HEK293T (cell line): Measurements from ENCODE around the gene GPX4.

Source experiments
- CTCF ChIA-PET: fragments of 350-600 bp; formaldehyde crosslinking; extraction: SDS; loops from one replicate; lab custom pipeline; 2021; ENCODE audit warnings: antibody characterized with exemption, inconsistent platforms; lab: Yijun Ruan, JAX
- POLR2A ChIA-PET: fragments of 350-600 bp; formaldehyde crosslinking; extraction: SDS; loops from one replicate; lab custom pipeline; 2020; ENCODE audit warnings: antibody characterized with exemption, inconsistent platforms; lab: Yijun Ruan, JAX
- DNase-seq: peaks from one replicate; pipeline ENCODE4 v3.0.0; 2012; ENCODE audit warnings: mixed read lengths; ENCODE audit errors: extremely low spot score
- ARNT ChIP-seq: fragments of 450-650 bp; IDR thresholded peaks from 2 replicates; pipeline ENCODE4 v1.6.1; 2017; ENCODE audit warnings: mild to moderate bottlenecking
- BHLHE40 ChIP-seq: fragments of 450-650 bp; IDR thresholded peaks from 2 replicates; pipeline ENCODE4 v1.6.1; 2016; ENCODE audit warnings: mild to moderate bottlenecking, moderate library complexity, borderline replicate concordance
- CTBP1 ChIP-seq: fragments of 450-650 bp; IDR thresholded peaks from 2 replicates; pipeline ENCODE4 v1.6.1; 2016; ENCODE audit warnings: borderline replicate concordance
- ELF4 ChIP-seq: fragments of 450-650 bp; IDR thresholded peaks from 2 replicates; pipeline ENCODE4 v1.6.1; 2017; ENCODE audit warnings: antibody characterized with exemption
- FOXA1 ChIP-seq: fragments of 450-650 bp; IDR thresholded peaks from 2 replicates; pipeline ENCODE4 v1.6.1; 2016; ENCODE audit warnings: mild to moderate bottlenecking
- FOXK2 ChIP-seq: fragments of 450-650 bp; IDR thresholded peaks from 2 replicates; pipeline ENCODE4 v1.6.1; 2016; ENCODE audit warnings: mild to moderate bottlenecking
- FOXM1 ChIP-seq: fragments of 450-650 bp; IDR thresholded peaks from 2 replicates; pipeline ENCODE4 v1.6.1; 2017; ENCODE audit warnings: mild to moderate bottlenecking, borderline replicate concordance
- HDGF ChIP-seq: fragments of 450-650 bp; IDR thresholded peaks from 2 replicates; pipeline ENCODE4 v1.6.1; 2017; ENCODE audit warnings: antibody characterized with exemption, borderline replicate concordance
- L3MBTL2 ChIP-seq: fragments of 450-650 bp; conservative IDR thresholded peaks from 2 replicates; pipeline ENCODE4 v1.6.1; 2016; ENCODE audit warnings: mild to moderate bottlenecking
- LEF1 ChIP-seq: fragments of 450-650 bp; IDR thresholded peaks from 2 replicates; pipeline ENCODE4 v1.6.1; 2017; ENCODE audit warnings: mild to moderate bottlenecking, borderline replicate concordance
- NFRKB ChIP-seq: fragments of 450-650 bp; IDR thresholded peaks from 2 replicates; pipeline ENCODE4 v1.6.1; 2016; ENCODE audit warnings: mild to moderate bottlenecking, moderate library complexity
- SP1 ChIP-seq: fragments of 450-650 bp; IDR thresholded peaks from 2 replicates; pipeline ENCODE4 v1.6.1; 2017
- SUZ12 ChIP-seq: fragments of 450-650 bp; IDR thresholded peaks from 2 replicates; pipeline ENCODE4 v1.6.1; 2016; ENCODE audit warnings: mild to moderate bottlenecking
- TARDBP ChIP-seq: fragments of 450-650 bp; IDR thresholded peaks from 2 replicates; pipeline ENCODE4 v1.6.1; 2016
- ZNF384 ChIP-seq: fragments of 450-650 bp; IDR thresholded peaks from 2 replicates; pipeline ENCODE4 v1.6.1; 2016
- TF ChIP-seq, protein P1 (sequence below): fragments of 450-650 bp; IDR thresholded peaks from 2 replicates; pipeline ENCODE4 v1.6.1; 2016

Gene GPX4

DNA sequence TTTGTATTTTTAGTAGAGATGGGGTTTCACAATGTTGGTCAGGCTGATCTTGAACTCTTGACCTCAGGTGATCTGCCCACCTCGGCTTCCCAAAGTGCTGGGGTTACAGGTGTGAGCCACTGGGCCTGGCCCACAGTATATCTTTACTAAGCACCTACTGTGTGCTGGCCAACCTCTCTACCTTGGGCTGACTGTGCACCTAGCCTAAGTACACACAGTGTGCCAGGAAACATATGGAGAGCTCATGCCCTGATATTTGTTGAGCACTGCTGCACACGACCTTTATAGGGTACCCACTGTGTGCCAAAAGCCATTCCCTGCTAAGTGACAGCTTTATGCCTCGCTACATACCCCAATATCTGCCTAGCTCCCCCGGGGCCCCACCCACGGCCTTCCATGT lies 43.1 kb upstream of the GPX4 start:
- ChIA-PET CTCF (interaction anchor here (0.6 kb wide), 1 partner anchor 133 kb away, joined by 5 read pairs; no protein-coding TSS in a partner anchor), POLR2A (no interaction called here)
- DNase-seq = no peak
- TF ChIP-seq ARNT = no peak

DNA sequence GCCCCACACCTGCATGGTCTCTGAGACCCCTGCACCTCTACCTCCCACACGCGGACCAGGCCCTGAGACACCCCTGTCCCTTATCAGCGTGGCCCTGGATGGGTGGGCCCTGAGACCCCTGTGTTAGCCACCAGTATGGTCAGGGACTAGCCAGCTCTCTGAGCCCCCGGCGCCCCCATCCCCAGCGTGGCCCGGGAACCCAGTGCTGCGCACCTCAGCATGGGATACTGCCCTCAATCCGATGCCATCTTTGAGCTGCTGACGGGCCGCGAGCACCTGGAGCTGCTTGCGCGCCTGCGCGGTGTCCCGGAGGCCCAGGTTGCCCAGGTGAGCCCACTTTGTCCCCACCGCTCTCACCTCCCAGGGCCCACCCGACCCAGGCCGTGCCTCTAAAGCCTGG lies 41.8 kb upstream of the GPX4 start:
- ChIA-PET CTCF (no interaction called here), POLR2A (no interaction called here)
- DNase-seq = no peak

DNA sequence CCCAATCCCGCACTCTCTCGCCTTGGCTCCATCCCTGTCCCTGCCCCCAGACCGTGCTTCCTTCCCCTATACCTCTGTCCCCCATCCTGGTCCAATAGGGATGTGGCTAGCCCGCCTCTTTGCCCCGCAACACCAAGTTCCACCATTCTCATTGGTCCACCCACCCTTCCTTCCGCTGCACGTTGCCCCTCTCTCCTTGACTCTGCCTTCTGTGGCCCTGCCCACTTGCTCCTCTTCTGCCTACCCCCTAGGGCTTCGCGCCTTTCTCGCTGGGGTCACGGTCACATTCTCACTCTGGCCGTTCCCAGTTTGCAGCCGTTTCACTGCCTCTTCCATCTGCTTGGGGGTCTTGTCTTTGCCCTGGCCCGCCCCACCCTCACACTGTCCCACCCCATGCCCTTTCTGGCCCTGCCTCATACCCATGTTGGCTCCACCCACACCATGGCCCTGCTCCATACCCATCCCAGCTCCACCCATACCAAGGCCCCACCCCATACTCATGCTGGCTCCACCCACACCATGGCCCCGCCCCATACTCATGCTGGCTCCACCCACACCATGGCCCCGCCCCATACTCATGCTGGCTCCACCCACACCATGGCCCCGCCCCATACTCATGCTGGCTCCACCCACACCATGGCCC lies 41.3 kb upstream of the GPX4 start:
- ChIA-PET POLR2A (no interaction called here), CTCF (no interaction called here)
- peak; percentile 74 for DNase-seq
- TF ChIP-seq NFRKB = no peak
- no peak for TF ChIP-seq FOXA1
- TF ChIP-seq ELF4 = no peak
- no peak for TF ChIP-seq L3MBTL2
- no peak for TF ChIP-seq TARDBP
- TF ChIP-seq, protein P1, sequence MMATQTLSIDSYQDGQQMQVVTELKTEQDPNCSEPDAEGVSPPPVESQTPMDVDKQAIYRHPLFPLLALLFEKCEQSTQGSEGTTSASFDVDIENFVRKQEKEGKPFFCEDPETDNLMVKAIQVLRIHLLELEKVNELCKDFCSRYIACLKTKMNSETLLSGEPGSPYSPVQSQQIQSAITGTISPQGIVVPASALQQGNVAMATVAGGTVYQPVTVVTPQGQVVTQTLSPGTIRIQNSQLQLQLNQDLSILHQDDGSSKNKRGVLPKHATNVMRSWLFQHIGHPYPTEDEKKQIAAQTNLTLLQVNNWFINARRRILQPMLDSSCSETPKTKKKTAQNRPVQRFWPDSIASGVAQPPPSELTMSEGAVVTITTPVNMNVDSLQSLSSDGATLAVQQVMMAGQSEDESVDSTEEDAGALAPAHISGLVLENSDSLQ = peak; percentile 84
- no peak for TF ChIP-seq LEF1
- TF ChIP-seq BHLHE40 = no peak

More for the DNA sequence above, 41.8 kb upstream of the GPX4 start:
- TF ChIP-seq LEF1 = no peak
- TF ChIP-seq, protein P1 = no peak
- TF ChIP-seq FOXA1 = no peak
- TF ChIP-seq L3MBTL2 = no peak
- no peak for TF ChIP-seq ZNF384
- TF ChIP-seq SP1 = no peak

DNA sequence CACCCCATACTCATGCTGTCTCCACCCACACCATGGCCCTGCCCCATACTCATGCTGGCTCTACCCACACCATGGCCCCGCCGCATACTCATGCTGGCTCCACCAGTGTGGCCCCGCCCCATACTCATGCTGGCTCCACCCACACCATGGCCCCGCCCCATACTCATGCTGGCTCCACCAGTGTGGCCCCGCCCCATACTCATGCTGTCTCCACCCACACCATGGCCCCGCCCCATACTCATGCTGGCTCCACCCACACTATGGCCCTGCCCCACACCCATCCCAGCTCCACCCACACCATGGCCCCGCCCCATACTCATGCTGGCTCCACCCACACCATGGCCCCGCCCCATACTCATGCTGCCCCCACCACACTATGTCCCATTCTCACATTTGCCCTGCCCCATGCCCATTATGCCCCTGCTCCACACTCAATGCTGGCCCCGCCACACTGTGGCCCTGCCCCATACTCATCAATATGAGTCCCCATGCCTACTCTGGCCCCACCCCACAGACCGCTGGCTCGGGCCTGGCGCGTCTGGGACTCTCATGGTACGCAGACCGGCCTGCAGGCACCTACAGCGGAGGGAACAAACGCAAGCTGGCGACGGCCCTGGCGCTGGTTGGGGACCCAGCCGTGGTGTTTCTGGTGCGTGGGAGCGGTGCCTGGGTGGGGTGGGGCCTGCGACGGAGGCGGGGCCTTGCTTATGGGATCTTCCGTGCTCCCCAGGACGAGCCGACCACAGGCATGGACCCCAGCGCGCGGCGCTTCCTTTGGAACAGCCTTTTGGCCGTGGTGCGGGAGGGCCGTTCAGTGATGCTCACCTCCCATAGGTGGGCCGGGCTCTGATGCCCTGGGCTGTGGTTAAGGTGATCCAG lies 40.5 kb upstream of the GPX4 start:
- peak; percentile 75 for DNase-seq
- ChIA-PET CTCF (no interaction called here), POLR2A (interaction anchor here (2.1 kb wide), 1 partner anchor 206 kb away, joined by 4 read pairs; no protein-coding TSS in a partner anchor)
- TF ChIP-seq TARDBP (no peak), SP1 (0 out of 2 replicates have a peak, but pooled peaks have one; percentile 25)

DNA sequence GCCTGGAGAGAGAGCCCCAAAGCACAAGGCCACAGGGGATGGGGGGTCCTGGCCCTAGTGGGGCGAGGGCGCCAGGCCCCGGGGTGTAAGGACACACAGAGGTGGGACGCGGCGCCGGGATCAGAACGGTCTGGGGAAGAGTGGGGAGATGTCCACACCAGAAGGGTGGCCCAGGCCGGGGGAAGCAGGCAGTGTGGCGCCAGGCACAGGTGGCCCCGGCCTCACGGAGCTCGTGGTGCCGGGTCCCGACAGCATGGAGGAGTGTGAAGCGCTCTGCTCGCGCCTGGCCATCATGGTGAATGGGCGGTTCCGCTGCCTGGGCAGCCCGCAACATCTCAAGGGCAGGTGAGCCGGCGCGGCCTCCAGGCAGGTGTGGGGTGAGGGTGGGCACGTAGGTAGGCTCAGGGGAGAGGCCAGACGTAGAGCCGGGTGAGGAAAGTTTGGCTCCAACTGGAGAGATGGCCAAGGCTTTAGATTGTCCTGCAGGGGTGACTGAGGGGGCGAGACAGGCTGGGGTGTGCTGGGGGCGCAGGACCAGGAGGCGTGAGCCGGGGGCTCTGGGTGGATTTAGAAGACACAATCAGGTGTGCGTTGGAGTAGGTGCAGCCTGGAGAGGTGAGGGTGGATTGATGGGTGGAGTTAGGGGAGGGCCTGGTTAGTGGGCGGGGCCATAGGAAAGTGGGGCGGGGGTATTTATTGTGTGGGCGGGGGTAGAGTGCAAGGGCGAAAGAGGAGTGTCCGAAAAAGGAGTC lies 39.7 kb upstream of the GPX4 start:
- TF ChIP-seq, protein P1 = no peak
- no peak for TF ChIP-seq TARDBP
- TF ChIP-seq ZNF384 = no peak
- no peak for TF ChIP-seq SP1
- no peak for TF ChIP-seq FOXM1
- no peak for TF ChIP-seq NFRKB
- no peak for TF ChIP-seq L3MBTL2
- no peak for TF ChIP-seq HDGF
- TF ChIP-seq LEF1 = no peak
- no peak for TF ChIP-seq FOXK2
- TF ChIP-seq FOXA1 = no peak
- no peak for TF ChIP-seq ARNT
- no peak for TF ChIP-seq SUZ12
- TF ChIP-seq BHLHE40 = no peak
- TF ChIP-seq CTBP1 = no peak
- TF ChIP-seq ELF4 = no peak
- POLR2A ChIA-PET = interaction anchor here (1.1 to 2.1 kb wide), 2 partner anchors 43 to 205 kb away, joined by 4 read pairs; partner anchors contain the start of gene RNU6-2
- CTCF ChIA-PET = interaction anchor here (0.6 to 1.0 kb wide), 3 partner anchors 12 to 1098 kb away, joined by 3 to 5 read pairs (median 3); partner anchors contain the start of gene GPX4
- no peak for DNase-seq
